GM19467 (cell line): Measurements from ENCODE around the gene CLDN19.
"Not testable (repeated sequence)": the region's sequence is repeated elsewhere in the genome, so short reads cannot be mapped to it uniquely, and the experiment has no call there.

Source experiments
- ATAC-seq: cut with Tn5 transposase; IDR thresholded peaks from one replicate; pipeline ENCODE4 v1.9.1; 2021; ENCODE audit warnings: mild to moderate bottlenecking, moderate library complexity; ENCODE audit not compliant: unreplicated experiment

The CLDN19 gene

DNA sequence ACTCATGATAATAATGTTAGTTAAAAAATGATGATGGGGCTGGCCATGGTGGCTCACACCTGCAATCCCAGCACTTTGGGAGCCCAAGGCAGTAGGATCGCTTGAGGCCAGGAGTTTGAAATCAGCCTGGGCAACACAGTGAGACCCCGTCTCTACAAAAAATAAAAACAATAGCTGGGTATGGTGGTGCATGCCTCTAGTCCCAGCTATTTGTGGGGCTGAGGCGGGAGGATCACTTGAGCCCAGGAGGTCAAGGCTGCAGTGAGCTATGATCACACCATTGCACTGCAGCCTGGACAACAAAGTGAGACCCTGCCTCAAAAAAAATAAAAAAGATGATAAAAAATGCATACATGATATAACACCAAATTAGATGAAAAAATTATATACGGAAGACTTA lies 21.5 kb upstream of the CLDN19 start:
- ATAC-seq: no peak

DNA sequence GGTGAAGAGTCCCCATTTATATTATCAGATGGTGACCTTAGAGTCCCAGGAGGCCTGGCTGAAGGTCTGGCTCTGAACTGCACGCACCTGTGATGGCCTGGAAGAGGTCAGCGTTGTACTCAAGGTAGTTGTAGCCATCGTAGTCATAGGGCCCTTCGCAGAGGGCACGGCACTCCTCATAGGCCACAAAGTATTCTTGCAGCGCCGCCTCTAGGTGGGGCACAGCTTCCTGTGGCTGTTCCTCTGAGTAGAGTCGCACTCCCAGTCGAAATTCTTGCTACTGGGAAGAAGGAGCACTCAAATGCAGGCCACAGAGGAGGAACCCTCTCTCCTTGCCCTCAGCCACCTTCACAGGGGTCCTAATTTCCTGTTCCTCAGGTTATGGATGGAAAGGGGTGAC lies 19.1 kb upstream of the CLDN19 start:
- no peak for ATAC-seq

DNA sequence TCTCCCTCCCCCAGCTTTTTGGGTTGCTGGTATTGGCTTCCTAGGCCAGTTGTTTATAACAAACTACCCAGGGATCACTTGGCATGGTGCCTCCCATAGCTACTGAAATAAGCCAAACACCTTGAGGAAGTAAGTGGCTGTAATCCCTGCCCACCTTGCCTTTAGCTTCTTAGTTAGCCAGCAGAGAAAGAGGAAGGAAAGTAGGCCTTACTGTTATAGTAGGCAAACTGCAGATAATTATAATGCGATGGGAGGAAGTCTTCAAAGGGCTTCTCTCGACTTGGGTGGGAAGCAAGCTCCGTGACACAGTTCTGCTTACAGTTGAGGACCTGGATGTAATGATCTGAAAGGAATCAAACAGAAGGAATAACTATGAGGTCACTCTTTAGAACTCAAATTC lies 18.6 kb upstream of the CLDN19 start:
- no peak for ATAC-seq

DNA sequence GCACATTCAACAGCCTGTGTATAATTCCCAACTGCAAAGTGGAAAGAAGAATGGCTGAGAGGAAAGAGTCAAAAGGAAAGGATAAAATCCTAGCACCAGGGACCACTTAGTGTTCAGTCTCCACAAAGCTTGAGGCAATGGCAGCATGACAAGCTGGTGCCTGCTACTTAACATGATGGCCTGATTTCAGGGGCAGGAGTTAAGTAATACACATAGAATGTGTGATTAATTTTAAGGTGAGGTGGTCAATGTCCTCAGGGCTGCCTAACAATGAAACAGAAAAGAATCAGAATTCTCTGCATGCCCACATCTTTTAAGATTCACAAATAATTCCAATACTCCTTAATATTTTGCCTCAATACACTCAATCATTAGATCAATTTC lies 17.8 kb upstream of the CLDN19 start:
- ATAC-seq: no peak

DNA sequence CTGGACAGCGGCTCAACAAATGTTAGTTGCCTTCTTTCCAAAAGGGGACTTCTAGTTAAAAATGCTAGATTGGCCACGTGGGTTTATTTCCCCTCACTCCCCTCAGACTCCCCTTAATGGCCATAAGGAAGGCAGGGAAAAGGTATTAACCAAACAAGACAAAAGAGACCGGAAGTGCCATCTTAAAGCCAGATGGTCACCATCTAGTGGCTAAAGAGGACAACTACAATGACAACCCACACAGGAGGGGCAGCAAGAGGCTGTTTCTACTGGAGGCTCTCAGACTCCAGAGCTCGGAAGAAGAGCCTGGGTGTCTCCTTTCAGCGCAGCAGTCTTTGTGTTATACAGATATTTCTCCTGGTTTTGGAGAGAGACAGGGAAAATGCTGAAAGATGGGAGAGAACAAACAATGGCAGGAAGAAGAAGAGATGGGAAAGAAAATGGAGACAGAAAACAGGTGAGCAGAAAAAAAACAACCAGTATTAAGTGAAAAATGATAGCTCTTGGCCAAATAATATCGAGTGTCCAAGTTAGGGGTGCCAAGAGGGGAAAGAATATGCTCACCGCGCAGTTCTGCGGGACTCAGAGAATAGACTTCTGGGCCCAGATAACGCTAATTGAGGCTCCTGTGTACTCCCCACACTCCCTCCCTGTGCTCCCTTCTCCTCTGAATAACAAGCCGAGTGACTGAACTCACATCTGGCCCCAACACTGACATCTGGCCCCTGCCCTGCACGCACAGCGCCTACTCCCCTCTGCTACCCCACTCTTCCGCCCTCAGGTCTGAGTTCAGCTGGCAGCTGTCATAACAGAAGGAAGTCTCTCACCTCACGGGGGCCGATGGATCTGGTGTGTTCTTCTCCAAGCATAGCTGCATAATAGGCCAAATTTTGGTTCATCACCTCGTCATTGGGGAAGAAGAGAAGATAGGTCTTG lies 17.2 kb upstream of the CLDN19 start:
- ATAC-seq: no peak

DNA sequence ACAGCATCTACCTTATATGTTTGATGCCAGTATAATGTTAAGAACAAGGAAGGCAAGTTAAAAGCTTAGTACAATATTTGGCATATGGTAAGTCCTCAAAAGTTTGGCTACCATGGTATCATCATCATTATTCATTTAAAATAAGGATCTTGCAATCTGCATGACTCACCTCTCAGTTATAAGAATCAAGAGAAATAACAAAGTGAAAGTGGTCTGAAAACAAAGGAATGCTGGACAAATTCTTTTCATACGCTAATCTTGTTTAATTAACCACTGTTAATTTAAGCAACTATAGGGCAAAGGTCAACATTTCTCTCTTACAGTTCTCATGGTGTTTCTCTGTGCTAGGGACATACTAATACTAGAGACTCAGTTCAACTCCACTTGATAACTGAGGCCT lies 13.0 kb upstream of the CLDN19 start:
- ATAC-seq: no peak

DNA sequence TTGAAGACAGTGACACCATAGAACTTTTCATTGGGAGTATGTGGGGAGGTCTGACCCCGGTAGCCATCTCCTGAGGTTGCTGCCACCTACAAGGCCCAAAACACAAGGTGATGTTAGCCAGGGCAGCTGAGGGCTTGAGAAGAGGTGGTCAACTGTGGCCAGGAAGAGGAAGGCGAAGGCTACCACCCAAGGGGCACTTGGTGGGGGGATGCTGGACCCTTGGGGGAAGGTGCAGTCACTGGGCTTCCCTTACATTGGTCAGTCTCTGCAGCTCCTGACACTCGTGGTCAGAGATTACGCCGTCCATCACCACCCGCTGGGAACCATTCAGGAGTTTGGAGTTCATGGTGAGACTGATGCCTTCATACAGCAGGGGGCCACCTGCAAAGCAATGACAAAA lies 12.2 kb upstream of the CLDN19 start:
- ATAC-seq: no peak

DNA sequence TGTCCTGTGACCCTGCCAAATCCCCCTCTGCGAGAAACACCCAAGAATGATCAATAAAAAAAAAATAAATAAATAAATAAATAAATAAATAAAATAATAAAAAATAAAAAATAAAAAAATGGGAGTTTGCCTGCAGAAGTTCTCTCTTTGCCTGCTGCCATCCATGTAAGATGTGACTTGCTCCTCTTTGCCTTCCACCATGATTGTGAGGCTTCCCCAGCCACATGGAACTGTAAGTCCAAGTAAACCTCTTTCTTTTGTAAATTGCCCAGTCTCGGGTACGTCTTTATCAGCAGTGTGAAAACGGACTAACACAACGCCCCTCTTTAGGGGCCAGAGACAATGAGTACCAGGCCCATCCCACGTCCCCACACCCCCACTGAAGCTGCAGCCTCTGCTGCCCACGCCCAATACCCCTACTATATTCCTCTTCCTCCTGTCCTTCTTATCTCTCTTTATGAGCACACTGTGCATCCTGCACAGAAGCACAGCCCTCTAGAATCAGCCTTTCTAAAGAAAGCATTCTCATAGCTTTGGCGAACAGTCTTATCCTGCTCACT lies 11.6 kb upstream of the CLDN19 start:
- not testable (repeated sequence) for ATAC-seq

DNA sequence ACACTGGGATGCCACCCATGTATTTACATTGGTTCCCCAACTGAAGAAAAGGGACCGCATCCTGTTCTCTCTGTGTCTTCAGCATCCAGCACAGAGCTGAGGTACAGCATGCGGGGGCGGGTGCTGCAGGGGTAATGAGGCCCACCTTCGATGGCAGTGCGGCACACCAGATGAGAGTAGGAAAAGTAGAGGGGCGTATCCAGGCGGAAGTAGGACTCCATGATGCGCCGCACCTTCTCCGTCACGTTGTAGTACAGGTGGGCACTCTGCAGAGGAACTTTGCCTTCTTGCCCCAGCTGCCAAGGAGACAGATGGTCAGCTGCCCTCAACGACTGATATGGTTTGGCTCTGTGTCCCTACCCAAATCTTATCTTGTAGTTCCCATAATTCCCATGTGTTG lies 10.0 kb upstream of the CLDN19 start:
- ATAC-seq: no peak

DNA sequence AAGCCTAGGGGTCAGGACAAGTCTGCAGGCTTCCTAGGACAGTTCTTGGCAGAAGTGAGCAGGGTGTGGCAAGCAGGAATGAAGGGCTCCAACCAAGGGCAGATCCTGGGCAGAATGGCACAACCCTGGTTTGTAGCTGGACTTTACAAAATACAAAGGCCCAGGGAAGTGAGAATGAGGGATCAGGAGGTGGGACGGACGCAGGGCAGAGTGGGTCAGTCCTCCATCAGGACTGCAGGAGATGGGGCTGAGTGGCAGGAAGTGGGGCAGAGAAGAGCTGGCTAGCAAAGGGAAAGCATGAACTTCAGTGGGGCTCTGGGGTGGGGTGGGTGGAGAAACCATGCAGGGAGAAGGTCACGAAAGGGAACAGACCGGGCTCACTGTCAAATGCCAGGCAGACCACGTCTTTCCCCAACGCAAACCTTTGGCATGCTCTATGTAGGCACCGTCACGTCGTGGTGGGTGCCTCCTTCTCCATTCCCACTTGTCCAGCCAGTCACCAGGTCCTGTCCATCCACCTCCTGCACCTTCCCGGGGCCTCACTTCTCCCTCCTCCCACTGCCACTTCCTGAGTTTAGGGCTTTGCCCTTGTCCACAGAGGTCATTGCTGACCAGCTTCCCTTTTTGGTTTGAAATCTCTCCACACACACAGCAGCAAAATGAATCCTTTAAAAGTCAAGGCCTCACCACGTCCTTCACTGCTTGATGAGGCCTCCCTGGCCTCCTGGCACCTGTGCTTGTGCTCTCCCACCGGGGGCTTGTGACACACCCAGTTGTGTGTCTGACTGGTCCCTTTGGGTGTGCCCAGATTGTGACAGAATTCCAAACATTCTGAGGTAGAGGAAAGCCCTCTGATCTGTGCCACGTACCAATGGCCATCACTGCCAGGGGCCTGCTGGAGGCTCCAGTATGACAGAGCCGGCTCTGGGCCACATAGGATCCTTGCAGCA lies 8.7 kb upstream of the CLDN19 start:
- no peak for ATAC-seq

DNA sequence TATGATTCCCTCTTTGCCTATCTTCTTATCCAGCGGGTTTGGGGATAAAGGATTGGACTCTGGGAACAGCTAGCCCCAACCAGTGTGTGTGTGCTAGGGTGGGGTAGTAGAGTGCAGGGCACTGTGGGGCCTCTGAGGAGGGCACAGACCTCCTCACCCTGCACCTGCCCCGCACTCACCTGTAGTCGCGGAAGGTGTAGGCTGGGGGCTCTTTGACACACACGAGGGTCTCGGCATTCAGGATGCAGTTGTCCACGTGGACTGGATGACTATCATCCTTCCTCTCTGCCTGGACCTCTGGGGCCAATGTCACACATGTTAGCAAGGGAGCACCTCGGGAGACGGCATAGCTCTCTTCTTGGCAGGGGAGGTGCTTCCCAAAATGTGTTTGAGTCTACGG lies 8.0 kb upstream of the CLDN19 start:
- no peak for ATAC-seq

DNA sequence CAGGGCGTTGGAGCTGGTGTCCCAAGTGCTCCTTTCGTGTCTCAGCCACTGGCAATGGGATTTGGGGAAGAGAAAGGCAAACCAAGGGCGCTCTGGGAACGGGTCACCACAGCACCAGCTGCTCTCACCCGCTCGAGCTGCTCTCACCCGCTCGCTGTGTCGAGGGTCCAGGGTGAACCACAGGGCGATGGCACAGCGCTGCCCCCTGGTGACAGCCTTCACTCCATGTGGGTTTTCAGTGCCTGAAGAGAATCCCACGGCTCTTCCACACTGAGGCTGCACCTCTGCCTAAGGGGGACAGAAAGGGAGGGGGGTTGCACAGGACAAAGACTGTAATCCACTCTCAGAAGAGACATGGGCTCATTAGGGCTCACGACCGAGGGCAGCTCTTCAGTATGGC lies 7.1 kb upstream of the CLDN19 start:
- no peak for ATAC-seq

DNA sequence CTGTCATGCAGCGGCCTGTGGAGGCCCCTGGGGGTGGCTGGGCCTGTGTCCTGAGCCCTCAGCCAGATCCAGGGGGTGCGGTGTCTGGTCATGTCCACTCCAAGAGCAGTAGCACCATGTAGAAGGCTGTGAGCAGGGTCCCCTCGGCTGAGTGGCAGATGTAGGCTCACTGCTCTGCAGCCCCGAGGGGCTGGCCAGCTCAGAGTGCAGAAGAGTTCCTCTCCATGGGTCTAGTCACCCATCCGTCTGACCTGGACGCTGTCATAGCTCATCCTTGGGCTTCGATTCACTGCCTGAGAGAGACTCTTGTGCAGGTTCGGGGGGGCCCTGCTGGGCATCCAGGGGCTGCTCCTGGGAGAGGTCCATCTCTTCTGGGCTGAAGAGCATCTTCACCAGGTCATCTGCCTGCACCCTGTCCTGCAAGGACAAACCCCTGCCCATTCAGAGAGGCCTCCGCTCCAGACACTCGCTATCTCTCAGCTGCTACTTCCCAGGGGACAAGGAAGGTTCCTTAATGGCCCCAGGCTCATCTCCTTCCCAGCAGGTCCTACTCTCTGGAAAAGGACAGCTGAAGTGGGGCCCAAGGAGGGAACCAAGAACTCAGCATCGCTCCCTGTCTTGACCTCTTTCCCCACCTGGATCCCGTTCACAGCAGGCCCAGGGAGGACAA lies 6.5 kb upstream of the CLDN19 start:
- no peak for ATAC-seq

DNA sequence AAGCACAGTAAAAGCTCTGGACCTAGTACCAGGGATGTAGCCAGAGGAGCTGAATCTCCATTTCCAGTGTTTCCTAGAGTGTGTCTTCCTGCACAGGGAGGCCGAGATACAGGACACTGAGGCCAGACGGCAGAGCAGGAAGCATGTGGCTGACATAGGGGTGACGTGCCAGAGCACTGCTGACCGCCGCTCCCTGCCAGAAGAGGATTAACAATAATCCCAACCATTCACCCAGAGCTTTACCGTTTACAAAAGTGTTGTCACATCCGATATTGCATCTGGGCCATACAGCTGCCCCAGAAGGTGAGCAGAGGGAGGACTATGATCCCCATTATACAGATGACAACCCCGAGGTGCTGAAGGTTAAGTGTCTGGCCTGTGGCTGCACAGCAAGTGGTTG lies 5.8 kb upstream of the CLDN19 start:
- ATAC-seq: no peak

DNA sequence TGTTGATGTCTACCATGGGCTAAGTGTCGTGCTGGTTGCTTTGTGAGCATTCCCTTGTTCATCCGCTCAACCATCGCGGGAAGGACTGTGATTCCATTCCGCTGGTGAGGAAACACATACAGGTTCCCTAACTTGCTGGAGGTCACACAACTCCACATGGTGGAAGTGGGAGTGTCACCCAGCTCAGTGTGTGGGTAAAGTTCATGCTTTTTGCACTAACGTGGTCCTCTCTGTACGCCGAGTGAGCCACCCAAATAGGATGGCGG lies 4.0 kb upstream of the CLDN19 start:
- no peak for ATAC-seq

DNA sequence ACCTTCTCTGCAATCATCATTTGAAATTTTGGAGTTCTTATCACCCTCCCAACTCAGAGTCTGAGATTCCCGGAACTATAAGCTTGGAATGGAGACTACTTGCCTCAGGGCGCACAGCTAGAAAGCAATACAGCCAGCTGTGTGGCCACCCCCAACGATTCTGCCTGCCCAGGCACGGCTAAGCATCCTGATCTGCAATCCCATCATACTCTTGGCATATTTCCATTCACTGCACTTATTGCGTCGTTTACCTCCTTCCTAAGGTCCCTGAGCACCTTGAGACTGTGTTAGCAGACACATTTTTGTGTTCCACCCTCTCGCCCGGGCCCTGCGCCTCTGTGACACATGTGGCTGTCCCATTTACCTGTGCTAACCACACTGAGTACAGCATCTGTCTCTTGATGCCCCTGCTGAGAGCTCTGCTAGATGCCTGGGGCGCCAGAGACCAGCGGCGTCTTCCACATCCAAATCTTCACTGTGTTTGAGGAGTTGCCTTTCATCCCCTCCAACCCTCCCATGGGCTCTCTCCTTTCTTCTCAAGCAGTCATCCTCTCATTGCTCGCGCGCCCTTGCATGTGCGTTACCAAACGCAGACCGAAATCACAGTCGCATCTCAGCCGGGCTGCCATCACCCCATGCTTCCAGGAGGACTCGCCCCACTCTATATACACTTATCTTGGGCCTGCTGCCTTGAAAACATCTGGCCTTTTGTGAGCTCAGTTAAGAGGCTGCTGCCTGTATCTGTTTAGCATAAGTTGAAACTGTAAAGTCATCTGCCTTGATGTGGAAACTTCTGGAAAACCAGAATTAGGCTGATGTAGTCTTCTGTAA lies 3.5 kb upstream of the CLDN19 start:
- no peak for ATAC-seq

DNA sequence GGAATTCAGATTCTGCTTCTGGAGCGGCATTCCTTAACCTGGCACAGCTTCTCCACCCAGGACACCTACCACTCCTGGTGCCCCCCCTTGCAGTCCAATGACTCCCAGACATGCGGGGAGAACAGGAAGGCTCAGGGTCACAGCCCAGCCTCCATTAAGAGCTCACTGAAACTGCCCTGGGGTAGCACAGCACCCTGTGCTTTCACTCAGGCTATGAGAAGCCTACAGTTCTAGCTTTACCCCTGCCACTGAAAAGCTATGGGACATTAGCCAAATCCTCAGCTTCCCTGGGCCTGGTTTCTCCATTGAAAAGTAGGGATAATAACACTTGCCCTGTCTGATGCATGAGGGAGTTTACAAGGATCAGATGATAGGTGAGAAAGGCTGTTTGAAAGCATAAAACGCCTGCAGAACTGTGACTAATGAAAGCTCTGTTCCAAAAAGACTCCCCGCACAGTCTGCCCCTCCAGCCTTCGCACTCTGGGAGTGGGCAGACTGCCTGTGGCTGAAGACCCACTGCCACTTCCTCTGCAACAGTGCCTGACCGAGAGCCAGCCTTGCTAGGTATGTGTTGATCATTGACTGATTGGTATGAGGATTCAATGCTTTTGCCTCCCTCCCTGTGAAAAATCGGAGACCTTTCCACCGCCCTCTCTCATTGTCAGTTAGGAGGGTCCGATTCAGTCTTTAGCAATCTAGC lies 2.7 kb upstream of the CLDN19 start:
- ATAC-seq: no peak

DNA sequence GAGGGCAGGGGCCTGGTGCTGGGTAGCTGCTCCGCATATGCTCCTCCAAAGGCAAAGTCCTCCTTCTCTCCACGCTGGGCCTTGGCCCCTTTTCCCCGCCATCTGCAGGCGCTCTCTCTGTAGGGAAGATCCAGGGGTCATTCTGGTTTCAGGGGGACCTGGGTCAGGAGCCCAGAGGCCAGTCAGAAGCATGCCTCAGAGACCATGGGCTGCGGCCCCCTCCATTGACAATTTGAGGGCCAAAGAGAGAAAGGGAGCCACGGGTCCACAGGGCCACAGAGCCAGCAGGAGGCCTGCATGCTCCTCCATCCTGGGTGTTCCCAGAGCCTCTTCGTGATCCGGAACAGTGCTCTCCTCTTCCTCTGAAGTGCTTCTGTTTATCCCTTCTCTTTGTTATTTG lies 2.1 kb upstream of the CLDN19 start:
- ATAC-seq: no peak

DNA sequence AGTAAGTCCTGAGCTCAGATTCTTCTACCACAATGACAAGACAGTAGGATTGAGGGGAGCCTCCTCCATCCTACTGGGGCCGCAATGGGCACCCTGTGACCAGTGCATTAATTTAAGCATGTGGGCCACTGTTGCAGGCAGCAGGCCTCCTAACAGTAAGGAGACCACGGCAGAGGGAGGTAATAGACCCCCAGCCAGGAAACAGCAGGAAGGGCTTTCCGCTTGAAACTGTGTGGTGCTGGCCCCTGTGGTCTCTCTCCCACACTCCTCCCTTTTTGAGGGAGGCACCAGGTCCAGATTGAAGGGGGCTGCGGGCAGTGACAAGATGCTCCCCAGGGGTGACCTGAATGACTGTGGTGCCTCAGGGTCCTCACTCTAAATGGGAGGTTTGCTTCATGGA lies 1.7 kb upstream of the CLDN19 start:
- no peak for ATAC-seq
